HFFc6 (cell line): ENCODE results near the gene SFN. TPM values are rescaled to one million over a fixed set of nuclear protein-coding genes. Genes with fewer than 3 reads are reported as not detected.
A peak's percentile ranks its signal among the peaks of the same experiment; 100 is the strongest.

Experiments
- DNase-seq: peaks from one replicate; pipeline ENCODE4 v3.0.0-alpha.2; 2018
- H3K27ac Mint-ChIP-seq: 2 replicates; pipeline ENCODE4 v1.8.0; 2020; ENCODE audit warnings: mild to moderate bottlenecking, mixed read lengths
- H3K27me3 Mint-ChIP-seq: 2 replicates; pipeline ENCODE4 v1.8.0; 2021; ENCODE audit warnings: mild to moderate bottlenecking, moderate library complexity, mixed read lengths; ENCODE audit not compliant: insufficient read depth
- H3K36me3 Mint-ChIP-seq: 2 replicates; pipeline ENCODE4 v1.8.0; 2021; ENCODE audit warnings: low read depth, mixed read lengths
- H3K4me1 Mint-ChIP-seq: 2 replicates; pipeline ENCODE4 v1.8.0; 2020; ENCODE audit warnings: low read depth, mixed read lengths
- H3K4me3 Mint-ChIP-seq: 2 replicates; pipeline ENCODE4 v1.8.0; 2020; ENCODE audit warnings: mild to moderate bottlenecking, moderate library complexity, mixed read lengths
- H3K9me3 Mint-ChIP-seq: 2 replicates; pipeline ENCODE4 v1.8.0; 2020; ENCODE audit warnings: mild to moderate bottlenecking, mixed read lengths
- long read RNA-seq: library from polyadenylated mRNA; unstranded; transcript quantifications from one replicate; pipeline ENCODE4 v2.0.0, GENCODE V29; 2019
- total RNA-seq, 6 experiments: library from RNA; stranded (reverse); fragmentation: NEBNext Ultra II Directional; extraction: Animal tissue kit (Norgen Biotek cat#: 25700); gene quantifications; 2 replicates in 1 of 6; 3 replicates in 5 of 6; pipeline ENCODE4 v1.2.3, GENCODE V29; 2021
- TF ChIP-seq, protein P1 (sequence below): fragments of 200-600 bp; sonication (generic); IDR thresholded peaks from 2 replicates; pipeline ENCODE4 v1.5.0; 2021; ENCODE audit warnings: antibody characterized with exemption, mild to moderate bottlenecking

Gene SFN
- under 1 TPM in 4 of 6 experiments, not detected in 2; 0.11 to 0.28 (median 0.20) TPM for total RNA-seq
- long read RNA-seq, result 0 reads

DNA sequence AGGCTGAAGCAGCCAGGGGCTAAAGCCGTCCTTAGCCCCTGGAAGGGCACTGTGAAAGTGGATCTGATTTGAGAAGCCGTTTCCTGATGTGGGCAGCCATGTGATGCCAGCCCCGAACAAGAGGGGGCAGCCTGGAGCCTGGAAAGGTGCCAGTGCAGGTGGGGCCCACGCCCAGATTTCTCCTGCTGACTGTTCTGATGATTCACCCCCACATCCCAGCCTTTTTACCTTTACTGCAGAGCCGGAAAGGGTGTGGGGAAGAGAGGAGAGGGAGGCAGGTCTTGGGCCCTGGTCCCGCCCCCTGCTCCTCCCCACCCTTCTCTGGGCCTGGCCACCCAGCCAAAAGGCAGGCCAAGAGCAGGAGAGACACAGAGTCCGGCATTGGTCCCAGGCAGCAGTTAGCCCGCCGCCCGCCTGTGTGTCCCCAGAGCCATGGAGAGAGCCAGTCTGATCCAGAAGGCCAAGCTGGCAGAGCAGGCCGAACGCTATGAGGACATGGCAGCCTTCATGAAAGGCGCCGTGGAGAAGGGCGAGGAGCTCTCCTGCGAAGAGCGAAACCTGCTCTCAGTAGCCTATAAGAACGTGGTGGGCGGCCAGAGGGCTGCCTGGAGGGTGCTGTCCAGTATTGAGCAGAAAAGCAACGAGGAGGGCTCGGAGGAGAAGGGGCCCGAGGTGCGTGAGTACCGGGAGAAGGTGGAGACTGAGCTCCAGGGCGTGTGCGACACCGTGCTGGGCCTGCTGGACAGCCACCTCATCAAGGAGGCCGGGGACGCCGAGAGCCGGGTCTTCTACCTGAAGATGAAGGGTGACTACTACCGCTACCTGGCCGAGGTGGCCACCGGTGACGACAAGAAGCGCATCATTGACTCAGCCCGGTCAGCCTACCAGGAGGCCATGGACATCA lies at the start of gene SFN:
Gene SFN (plus strand): TSS at position 369 of the 904 bp plus-strand sequence. CDS start 64 bp downstream, at position 433.
- Mint-ChIP-seq H3K36me3 (no peaks in the 10 kb centered on the region), H3K4me1 (peaks cover 38% of the 10 kb centered on the region), H3K9me3 (no peaks in the 10 kb centered on the region), H3K4me3 (peak within 1 kb of the TSS; percentile 95), H3K27me3 (peaks cover 3% of the 10 kb centered on the region), H3K27ac (peak within 1 kb of the TSS; percentile 33)
- TF ChIP-seq, protein P1, sequence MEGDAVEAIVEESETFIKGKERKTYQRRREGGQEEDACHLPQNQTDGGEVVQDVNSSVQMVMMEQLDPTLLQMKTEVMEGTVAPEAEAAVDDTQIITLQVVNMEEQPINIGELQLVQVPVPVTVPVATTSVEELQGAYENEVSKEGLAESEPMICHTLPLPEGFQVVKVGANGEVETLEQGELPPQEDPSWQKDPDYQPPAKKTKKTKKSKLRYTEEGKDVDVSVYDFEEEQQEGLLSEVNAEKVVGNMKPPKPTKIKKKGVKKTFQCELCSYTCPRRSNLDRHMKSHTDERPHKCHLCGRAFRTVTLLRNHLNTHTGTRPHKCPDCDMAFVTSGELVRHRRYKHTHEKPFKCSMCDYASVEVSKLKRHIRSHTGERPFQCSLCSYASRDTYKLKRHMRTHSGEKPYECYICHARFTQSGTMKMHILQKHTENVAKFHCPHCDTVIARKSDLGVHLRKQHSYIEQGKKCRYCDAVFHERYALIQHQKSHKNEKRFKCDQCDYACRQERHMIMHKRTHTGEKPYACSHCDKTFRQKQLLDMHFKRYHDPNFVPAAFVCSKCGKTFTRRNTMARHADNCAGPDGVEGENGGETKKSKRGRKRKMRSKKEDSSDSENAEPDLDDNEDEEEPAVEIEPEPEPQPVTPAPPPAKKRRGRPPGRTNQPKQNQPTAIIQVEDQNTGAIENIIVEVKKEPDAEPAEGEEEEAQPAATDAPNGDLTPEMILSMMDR, result peak; percentile 56
- DNase-seq, result no peak

DNA sequence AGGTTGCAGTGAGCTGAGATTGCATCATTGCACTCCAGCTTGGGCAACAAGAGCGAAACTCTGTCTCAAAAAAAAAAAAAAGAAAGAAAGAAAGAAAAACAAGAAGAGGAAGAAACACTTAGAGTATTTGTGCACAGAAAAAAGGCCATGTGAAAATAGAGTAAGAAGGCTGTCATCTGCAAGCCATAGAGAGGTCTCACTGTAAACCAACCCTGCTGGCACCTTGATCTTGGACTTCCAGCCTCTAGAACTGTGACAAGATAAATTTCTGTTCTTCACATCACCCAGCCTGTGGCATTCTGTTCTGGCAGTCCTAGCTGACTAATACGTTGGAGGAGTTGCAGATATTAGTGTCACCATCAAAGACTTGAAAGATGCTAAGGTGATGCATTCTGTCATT lies 48.6 kb upstream of the SFN start:
- DNase-seq, result no peak
- no peaks in the 10 kb centered on the region for H3K36me3 Mint-ChIP-seq
- no peaks in the 10 kb centered on the region for H3K9me3 Mint-ChIP-seq
- H3K4me3 Mint-ChIP-seq, result no peak overlapping the region
- TF ChIP-seq, protein P1, result no peak
- H3K27me3 Mint-ChIP-seq, result no peaks in the 10 kb centered on the region
- peaks cover 11% of the 10 kb centered on the region; the same call in 1 of the 2 replicates for H3K4me1 Mint-ChIP-seq
- H3K27ac Mint-ChIP-seq, result no peak overlapping the region

DNA sequence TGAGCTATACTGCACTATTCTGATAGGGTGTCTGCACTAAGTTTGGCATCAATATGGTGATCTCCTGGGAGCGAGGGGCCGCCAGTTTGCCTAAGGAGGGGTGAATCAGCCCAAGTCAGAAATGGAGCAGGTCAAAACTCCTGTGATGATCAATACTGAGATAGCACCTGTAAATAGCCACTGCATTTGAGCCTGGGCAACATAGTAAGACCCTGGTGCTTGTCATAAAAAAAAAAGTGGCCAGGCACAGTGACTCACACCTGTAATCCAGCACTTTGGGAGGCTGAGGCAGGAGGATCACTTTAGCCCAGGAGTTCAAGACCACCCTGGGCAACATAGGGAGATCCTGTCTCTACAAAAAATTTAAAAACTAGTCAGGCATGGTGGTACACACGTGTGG lies 48.1 kb upstream of the SFN start:
- no peak for DNase-seq
- Mint-ChIP-seq H3K27ac (no peak overlapping the region), H3K27me3 (no peaks in the 10 kb centered on the region), H3K36me3 (no peaks in the 10 kb centered on the region), H3K4me3 (no peak overlapping the region), H3K9me3 (no peaks in the 10 kb centered on the region), H3K4me1 (peaks cover 11% of the 10 kb centered on the region; the same call in 1 of the 2 replicates)
- TF ChIP-seq, protein P1, result no peak

DNA sequence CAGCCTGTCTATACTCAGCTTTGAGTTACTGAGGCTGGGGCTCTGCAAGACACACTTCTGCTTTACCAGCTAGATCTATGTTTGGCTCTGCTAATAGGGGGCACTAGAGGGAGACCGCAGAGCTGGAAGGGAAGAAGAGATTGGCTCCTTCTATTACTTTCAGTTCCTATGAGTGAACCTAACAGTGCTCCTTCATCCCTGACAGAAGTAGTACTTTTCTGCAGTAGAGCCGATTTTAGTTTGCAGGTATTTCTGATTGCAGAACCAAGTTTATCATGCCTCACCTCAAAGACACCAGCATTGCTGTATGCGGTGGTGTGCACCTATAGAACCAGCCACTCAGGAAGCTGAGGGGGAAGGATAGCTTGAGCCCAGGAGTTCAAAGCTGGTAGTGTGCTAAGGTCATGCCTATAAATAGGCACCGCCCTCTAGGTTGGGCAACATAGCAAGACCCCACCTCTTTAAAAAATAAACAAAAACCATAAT lies 42.1 kb upstream of the SFN start:
- TF ChIP-seq, protein P1, result no peak
- Mint-ChIP-seq H3K9me3 (no peaks in the 10 kb centered on the region), H3K27ac (no peak overlapping the region), H3K27me3 (peaks cover 3% of the 10 kb centered on the region), H3K4me3 (no peak overlapping the region), H3K4me1 (peaks cover 12% of the 10 kb centered on the region), H3K36me3 (no peaks in the 10 kb centered on the region)
- no peak for DNase-seq

DNA sequence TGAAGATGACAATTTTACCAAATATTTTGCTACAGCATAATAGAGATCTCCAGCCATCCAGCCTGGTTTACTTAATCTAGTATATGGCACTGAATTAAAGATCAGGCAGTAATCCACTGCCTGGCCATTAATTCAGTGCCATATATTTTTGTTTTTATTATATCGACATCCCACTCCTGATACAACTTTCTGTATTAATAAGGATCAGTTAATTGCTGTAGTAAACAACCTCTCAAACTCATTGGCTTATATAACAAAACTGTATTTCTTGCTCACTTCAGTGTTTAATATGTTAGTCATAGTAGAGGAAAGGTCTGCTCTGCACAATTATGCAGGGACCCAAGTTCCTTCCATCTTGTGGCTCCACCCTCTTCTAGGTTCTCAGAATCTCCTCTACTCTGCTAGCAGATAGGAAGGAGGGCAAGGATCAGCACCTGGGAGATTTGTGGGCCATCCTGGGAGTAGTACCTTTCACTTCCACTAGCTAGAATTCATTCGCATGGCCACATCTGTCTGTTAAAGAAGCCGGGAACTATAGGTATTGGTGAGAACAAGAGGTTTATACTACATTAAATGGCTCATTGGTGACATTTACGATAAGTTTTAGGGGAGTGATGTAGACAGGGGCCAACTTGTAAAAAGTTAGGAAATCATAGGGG lies 40.1 kb upstream of the SFN start:
- Mint-ChIP-seq H3K27ac (no peak overlapping the region), H3K4me3 (no peak overlapping the region), H3K36me3 (no peaks in the 10 kb centered on the region), H3K27me3 (peaks cover 3% of the 10 kb centered on the region), H3K9me3 (no peaks in the 10 kb centered on the region), H3K4me1 (peaks cover 18% of the 10 kb centered on the region)
- TF ChIP-seq, protein P1, result no peak
- DNase-seq, result no peak
